CD4-positive, alpha-beta T cell treated with Interleukin-17A for 4 hours (primary cell): ENCODE data around the gene NTRK3.

Experiments used
- DNase-seq: peaks from one replicate; pipeline ENCODE4 v3.0.0-alpha.2; 2020; ENCODE audit warnings: mixed read lengths

NTRK3 gene

GRCh38 chr15:88257311-88258092 lies 963 bp upstream of the NTRK3 start:
- DNase-seq, result no peak

GRCh38 chr15:88255484-88256278 lies 858 bp downstream of the NTRK3 start:
- no peak for DNase-seq

GRCh38 chr15:88255087-88255483 lies 1.5 kb downstream of the NTRK3 start:
- no peak for DNase-seq

GRCh38 chr15:88252441-88252840 lies 4.1 kb downstream of the NTRK3 start:
- no peak for DNase-seq

- no peak for DNase-seq
These were observed 5.7 kb downstream of the NTRK3 start for GRCh38 chr15:88250826-88251225.

- DNase-seq, result no peak
These were observed 7.3 kb downstream of the NTRK3 start for GRCh38 chr15:88249220-88249619.

- no peak for DNase-seq
These were observed 8.6 kb downstream of the NTRK3 start for GRCh38 chr15:88247914-88248313.

GRCh38 chr15:88246666-88247446 lies 9.7 kb downstream of the NTRK3 start:
- DNase-seq, result peak; percentile 78

GRCh38 chr15:88246081-88246480 lies 10.5 kb downstream of the NTRK3 start:
- no peak for DNase-seq

- DNase-seq, result peak; percentile 20
These were observed 12.4 kb downstream of the NTRK3 start for GRCh38 chr15:88243895-88244787.

GRCh38 chr15:88242586-88243555 lies 13.7 kb downstream of the NTRK3 start:
- DNase-seq, result no peak

- no peak for DNase-seq
These were observed 15.1 kb downstream of the NTRK3 start for GRCh38 chr15:88241461-88241860.

- DNase-seq, result no peak
These were observed 15.5 kb downstream of the NTRK3 start for GRCh38 chr15:88241060-88241459.

GRCh38 chr15:88239594-88239993 lies 16.9 kb downstream of the NTRK3 start:
- no peak for DNase-seq

GRCh38 chr15:88238618-88239430 lies 17.7 kb downstream of the NTRK3 start:
- no peak for DNase-seq

- no peak for DNase-seq
These were observed 21.8 kb downstream of the NTRK3 start for GRCh38 chr15:88234711-88235110.

- DNase-seq, result no peak
These were observed 22.6 kb downstream of the NTRK3 start for GRCh38 chr15:88233921-88234320.

GRCh38 chr15:88232771-88233201 lies 23.8 kb downstream of the NTRK3 start:
- no peak for DNase-seq

- no peak for DNase-seq
These were observed 24.5 kb downstream of the NTRK3 start for GRCh38 chr15:88231909-88232644.
